Measurements from ENCODE around the gene ZYG11A. TPM values are rescaled to one million over a fixed set of nuclear protein-coding genes. Genes with fewer than 3 reads are reported as not detected.

Gene ZYG11A
- total RNA-seq, 2 experiments from 2014 or later, result 0.13 to 0.16 TPM

DNA sequence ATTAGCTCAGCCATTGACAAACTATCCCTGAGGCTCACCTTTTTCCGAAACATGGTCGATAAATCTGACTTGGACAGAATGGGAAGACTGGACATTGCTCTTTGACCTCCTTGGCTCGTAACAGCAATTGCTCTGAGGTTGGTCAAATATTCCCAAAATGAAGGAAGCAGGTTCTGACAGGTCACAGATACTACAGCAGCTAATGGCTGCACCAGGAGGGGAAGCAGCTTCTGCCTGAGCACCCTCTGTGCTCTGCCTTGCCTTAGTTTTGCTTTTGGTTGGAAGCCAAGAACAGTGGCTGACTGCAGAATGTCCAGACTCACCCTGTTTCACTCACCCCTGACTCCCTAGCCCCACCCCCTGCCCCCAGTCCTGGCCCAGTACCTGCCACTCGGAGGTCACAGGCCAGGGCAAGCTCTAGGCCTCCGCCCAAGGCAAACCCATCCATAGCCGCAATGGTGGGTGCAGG lies 63.6 kb downstream of the ZYG11A start:
- CTCF ChIA-PET, result interaction anchor here (0.9 to 2.5 kb wide), 2 partner anchors 274 to 280 kb away, joined by 3 to 17 read pairs; no protein-coding TSS in a partner anchor
- DNase-seq (no peak), ATAC-seq (no peak)
- Mint-ChIP-seq H3K4me3 (no peak overlapping the region), H3K36me3 (ENCODE audit: low read depth) (peaks cover 2% of the 10 kb centered on the region), H3K27ac (no peak overlapping the region), H3K27me3 (no peaks in the 10 kb centered on the region), H3K4me1 (ENCODE audit: low read depth) (peaks cover 2% of the 10 kb centered on the region), H3K9me3 (no peaks in the 10 kb centered on the region)
- intact Hi-C loops (cut with micrococcal nuclease), result loop anchor here (5.0 kb wide), 1 partner anchor 276 kb away; no protein-coding TSS in a partner anchor
- TF ChIP-seq, protein P1, sequence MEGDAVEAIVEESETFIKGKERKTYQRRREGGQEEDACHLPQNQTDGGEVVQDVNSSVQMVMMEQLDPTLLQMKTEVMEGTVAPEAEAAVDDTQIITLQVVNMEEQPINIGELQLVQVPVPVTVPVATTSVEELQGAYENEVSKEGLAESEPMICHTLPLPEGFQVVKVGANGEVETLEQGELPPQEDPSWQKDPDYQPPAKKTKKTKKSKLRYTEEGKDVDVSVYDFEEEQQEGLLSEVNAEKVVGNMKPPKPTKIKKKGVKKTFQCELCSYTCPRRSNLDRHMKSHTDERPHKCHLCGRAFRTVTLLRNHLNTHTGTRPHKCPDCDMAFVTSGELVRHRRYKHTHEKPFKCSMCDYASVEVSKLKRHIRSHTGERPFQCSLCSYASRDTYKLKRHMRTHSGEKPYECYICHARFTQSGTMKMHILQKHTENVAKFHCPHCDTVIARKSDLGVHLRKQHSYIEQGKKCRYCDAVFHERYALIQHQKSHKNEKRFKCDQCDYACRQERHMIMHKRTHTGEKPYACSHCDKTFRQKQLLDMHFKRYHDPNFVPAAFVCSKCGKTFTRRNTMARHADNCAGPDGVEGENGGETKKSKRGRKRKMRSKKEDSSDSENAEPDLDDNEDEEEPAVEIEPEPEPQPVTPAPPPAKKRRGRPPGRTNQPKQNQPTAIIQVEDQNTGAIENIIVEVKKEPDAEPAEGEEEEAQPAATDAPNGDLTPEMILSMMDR (IDR thresholded peaks at IDR 0.05), result no peak
- POLR2A ChIA-PET, result interaction anchor here (0.6 to 1.7 kb wide), 2 partner anchors 16 to 172 kb away, joined by 3 to 6 read pairs; partner anchors contain the start of gene ECHDC2

DNA sequence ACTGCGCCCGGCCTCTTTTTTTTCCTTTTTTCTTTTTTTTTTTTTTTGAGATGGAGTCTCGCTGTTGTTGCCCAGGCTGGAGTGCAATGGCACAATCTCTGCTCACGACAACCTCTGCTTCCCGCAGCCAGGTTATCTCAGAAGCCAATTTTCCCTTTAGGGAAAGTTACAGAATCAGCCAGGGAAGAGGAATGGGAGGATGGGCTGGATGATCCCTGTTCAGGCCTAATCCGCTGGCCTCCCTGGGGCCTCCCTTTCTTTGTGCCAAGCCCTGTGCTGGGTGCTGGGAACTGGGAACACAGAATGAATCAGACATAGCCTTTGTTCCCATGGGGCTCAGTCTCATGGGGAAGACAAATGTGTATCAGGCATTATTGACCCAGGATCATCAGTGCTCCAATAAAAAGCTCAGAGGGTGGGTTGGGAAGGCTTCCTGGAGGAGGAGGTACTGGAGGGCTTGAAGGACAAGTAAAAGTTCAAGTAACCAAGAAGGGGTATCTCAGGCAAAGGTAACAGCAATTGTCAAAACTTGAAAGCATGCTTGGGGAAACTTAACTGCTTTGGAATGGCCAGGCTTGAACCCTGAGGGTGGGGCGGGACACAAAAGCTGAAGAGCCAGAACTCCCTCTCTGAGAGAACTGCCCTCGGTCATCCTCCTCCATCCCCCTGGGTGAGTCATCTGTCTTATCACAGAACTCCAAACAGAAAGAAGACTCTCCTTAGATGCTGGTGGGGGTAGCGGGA lies 64.7 kb downstream of the ZYG11A start:
- TF ChIP-seq, protein P1 (IDR thresholded peaks at IDR 0.05), result no peak
- H3K27ac Mint-ChIP-seq, result no peak overlapping the region
- H3K36me3 Mint-ChIP-seq (ENCODE audit: low read depth), result peaks cover 2% of the 10 kb centered on the region
- no peaks in the 10 kb centered on the region for H3K27me3 Mint-ChIP-seq
- ChIA-PET POLR2A (no interaction called here), CTCF (no interaction called here)
- intact Hi-C loops (cut with micrococcal nuclease), result loop anchor here (5.0 kb wide), 1 partner anchor 275 kb away; no protein-coding TSS in a partner anchor
- peaks cover 2% of the 10 kb centered on the region for H3K4me1 Mint-ChIP-seq (ENCODE audit: low read depth)
- no peak for DNase-seq
- no peaks in the 10 kb centered on the region for H3K9me3 Mint-ChIP-seq
- no peak for ATAC-seq
- no peak overlapping the region for H3K4me3 Mint-ChIP-seq

DNA sequence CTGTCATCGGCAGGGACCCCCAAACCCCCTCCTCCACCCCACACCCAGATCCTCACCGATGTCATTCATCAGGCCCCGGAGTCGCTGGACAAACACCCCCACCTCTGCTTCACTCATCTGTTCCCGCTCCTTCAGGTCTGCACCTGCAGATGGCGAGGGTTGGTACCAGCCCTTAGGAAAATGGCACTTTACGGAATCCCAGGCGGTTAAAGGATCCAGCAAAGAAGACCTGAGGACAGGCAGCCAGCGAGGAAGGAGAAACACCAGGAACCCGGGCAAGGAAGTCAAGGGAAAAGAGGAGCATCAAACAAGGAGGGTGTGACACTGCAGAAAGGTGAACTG lies 65.2 kb downstream of the ZYG11A start:
- POLR2A ChIA-PET, result no interaction called here
- no peak overlapping the region for H3K27ac Mint-ChIP-seq
- CTCF ChIA-PET, result no interaction called here
- H3K27me3 Mint-ChIP-seq, result no peaks in the 10 kb centered on the region
- DNase-seq (no peak), ATAC-seq (no peak)
- peaks cover 2% of the 10 kb centered on the region for H3K4me1 Mint-ChIP-seq (ENCODE audit: low read depth)
- no peak overlapping the region for H3K4me3 Mint-ChIP-seq
- H3K36me3 Mint-ChIP-seq (ENCODE audit: low read depth), result peaks cover 2% of the 10 kb centered on the region
- TF ChIP-seq, protein P1 (IDR thresholded peaks at IDR 0.05), result no peak
- intact Hi-C loops (cut with micrococcal nuclease), result loop anchor here (5.0 kb wide), 1 partner anchor 275 kb away; no protein-coding TSS in a partner anchor
- no peaks in the 10 kb centered on the region for H3K9me3 Mint-ChIP-seq

DNA sequence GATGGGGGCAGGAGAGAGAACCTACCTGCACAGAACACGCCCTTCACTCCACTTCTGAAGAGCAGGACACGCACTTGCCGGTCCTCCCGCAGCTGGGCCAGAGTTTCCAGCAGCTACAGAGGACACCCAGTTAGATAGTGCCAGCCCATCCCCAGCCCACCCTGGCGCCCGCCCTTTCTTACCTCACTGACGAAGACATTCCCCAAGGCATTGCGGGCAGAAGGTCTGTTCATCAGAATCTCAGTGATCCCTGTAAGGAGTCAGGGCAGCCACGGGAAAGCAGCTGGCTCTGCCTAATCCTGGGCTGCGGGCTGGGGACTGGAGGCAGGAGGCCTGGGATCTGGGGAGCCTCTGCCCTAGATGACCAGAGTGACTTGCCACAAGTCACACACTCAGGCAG lies 69.0 kb downstream of the ZYG11A start:
- TF ChIP-seq, protein P1 (IDR thresholded peaks at IDR 0.05), result no peak
- CTCF ChIA-PET, result interaction anchor here (2.0 kb wide), 1 partner anchor 10 kb away, joined by 7 read pairs; the partner anchor contains the start of gene ECHDC2
- DNase-seq (no peak), ATAC-seq (no peak)
- POLR2A ChIA-PET, result no interaction called here
- Mint-ChIP-seq H3K27me3 (no peaks in the 10 kb centered on the region), H3K4me3 (no peak overlapping the region), H3K4me1 (ENCODE audit: low read depth) (no peaks in the 10 kb centered on the region), H3K27ac (no peak overlapping the region), H3K9me3 (no peaks in the 10 kb centered on the region), H3K36me3 (ENCODE audit: low read depth) (peaks cover 2% of the 10 kb centered on the region)
- intact Hi-C loops (cut with micrococcal nuclease), result no loop called here

DNA sequence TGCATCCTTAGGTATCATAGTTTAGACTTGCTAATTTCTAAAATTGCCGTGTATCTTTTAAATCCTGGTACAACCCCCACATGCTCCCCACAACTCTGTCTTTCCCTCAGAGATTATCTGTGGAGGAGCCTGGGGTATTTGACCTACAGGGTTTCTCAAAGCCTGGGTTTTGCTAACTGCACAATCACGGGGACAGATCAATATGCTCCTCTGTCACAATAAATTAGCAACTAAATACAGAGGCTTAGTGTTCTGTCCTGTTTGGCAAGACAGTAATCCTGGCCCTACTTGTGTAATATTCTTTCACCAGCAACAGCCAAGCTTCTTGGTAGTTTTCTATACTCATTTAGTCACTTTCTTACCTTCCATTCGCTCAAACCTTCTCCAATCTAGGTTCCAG lies 70.5 kb downstream of the ZYG11A start:
- no peak overlapping the region for H3K27ac Mint-ChIP-seq

More for the DNA sequence above, 70.5 kb downstream of the ZYG11A start:
- Mint-ChIP-seq H3K36me3 (ENCODE audit: low read depth) (peaks cover 2% of the 10 kb centered on the region), H3K9me3 (no peaks in the 10 kb centered on the region), H3K4me1 (ENCODE audit: low read depth) (no peaks in the 10 kb centered on the region), H3K4me3 (no peak overlapping the region), H3K27me3 (no peaks in the 10 kb centered on the region)
- CTCF ChIA-PET, result no interaction called here
- POLR2A ChIA-PET, result no interaction called here
- TF ChIP-seq, protein P1 (IDR thresholded peaks at IDR 0.05), result no peak
- DNase-seq, result no peak
- no peak for ATAC-seq
- intact Hi-C loops (cut with micrococcal nuclease), result no loop called here
